ENCODE results near the gene IP6K3.

Gene IP6K3

DNA sequence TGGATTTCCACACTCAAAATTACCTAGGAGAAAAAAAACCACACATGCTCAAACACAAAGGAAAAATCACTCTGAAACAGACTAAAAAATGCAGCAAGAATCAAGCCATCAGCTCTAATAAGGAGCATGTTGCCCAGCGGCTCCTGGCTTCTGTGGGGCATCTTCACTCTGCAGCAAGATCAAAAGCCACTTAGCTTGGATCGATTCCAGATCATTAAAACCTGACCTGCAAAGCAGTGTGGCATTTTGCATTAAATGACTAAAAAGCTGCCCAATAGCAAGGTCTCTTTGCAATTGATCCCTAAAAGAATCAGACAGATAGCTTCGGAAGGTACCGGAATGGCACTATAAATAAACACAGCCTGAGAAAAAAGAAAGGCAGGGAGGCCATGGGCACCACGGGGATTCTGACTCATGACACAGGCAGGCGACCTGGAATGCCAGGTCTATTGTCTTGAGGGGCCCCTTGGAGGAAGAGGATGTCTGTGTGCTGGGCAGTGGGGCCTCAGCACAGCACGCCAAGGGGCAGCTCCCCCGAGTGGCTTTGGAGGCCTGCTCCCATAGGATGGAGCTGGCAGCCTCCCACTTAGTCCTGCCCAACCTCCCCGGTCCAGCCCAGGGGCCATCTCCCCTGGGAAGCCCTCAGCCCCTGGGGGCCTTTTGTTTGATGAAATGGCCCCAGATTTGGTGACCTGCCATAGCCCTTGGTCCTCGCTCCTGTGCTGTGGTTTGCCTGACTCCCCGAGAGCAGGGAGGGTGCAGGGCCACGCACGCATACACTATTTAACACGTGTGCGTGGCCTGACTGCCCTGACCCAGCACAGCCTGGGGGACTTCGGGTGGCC lies 34.6 kb upstream of the IP6K3 start:
- Mint-ChIP-seq H3K9me3 (no peaks in the 10 kb centered on the region), H3K4me3 (no peak overlapping the region), H3K4me1 (peaks cover 31% of the 10 kb centered on the region), H3K27me3 (no peaks in the 10 kb centered on the region), H3K27ac (no peak overlapping the region)
- no peak for ATAC-seq
- DNase-seq, result no peak

DNA sequence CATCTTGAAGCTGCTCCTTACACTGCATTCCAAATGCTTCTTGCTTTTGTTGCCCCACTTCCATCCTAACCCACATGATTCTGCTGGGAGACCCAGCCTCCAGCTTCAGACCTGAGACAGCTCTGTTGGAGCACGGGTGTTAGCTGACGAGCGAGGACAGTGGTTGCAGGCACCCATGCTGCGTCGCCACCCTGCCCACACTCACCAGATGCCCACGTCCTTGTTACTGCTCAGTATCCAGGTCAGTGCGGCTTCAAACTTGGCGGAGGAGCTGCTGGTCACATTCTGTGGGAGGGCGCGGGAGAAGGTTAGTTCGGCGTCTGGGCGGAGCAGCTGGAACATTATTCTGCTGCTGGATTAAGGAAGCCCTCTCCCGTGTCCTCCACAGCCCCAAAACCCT lies 33.2 kb upstream of the IP6K3 start:
- Mint-ChIP-seq H3K4me1 (peaks cover 18% of the 10 kb centered on the region), H3K4me3 (no peak overlapping the region), H3K27ac (peak overlapping the region in 1 of 2 donors; percentile 69), H3K27me3 (no peaks in the 10 kb centered on the region), H3K9me3 (no peaks in the 10 kb centered on the region)
- ATAC-seq (no peak), DNase-seq (no peak)

DNA sequence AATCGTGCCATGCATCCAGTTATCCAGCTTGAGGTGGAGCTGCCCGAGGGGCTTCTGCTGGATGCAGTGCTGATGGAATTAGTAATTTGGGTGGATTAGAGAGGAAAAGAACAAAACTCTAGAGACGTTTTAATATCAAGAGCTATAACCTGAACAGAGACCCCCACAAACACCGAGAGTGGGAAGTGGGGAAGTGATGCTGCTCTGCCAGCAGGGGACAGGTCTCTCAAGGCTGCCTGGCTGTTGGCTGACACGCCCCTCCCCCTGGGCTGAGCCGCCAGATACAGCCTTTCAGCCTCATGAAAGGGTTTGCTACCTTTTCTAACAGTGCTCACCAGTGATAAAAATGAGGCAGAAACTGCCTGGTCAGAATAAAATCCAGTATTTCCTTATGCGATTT lies 32.6 kb upstream of the IP6K3 start:
- no peaks in the 10 kb centered on the region for H3K27me3 Mint-ChIP-seq
- ATAC-seq, result no peak
- no peaks in the 10 kb centered on the region for H3K9me3 Mint-ChIP-seq
- H3K27ac Mint-ChIP-seq, result no peak overlapping the region
- no peak overlapping the region for H3K4me3 Mint-ChIP-seq
- H3K4me1 Mint-ChIP-seq, result peaks cover 11% of the 10 kb centered on the region
- no peak for DNase-seq

DNA sequence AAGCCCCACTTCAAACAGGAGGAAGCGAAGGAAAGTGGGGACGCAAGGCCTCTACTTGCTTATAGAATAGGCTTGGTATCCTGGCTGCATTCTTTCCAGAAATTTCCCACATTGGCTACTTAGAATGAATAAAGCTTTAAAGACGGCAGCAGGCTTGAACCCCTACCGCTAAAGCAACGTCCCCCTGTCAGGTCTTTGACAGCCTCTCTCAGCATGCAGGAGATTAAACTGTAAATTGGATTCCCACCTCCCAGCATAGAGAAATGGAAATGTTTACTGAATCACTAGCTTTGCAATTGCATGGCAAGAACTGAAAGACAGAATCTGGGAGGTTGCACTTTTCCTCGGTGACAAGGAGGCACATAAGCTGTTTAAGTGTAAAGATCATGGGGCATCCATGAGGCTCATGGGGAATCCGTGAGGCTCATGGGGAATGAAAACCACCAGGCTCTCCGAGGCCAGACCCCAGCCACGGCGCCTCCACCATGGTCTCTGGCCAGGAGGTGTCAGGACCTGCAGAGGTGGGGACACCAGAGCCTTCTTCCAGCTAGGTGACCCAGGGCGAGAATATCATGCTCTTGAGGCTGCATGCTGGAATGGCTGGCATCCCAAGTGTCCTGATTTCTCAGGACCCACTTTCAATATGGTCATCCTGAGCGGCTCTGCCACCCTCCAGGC lies 31.9 kb upstream of the IP6K3 start:
- H3K27me3 Mint-ChIP-seq, result no peaks in the 10 kb centered on the region
- H3K27ac Mint-ChIP-seq, result peak overlapping the region in 1 of 2 donors; percentile 37
- H3K4me1 Mint-ChIP-seq, result peaks cover 6% of the 10 kb centered on the region
- no peaks in the 10 kb centered on the region for H3K9me3 Mint-ChIP-seq
- DNase-seq, result no peak
- H3K4me3 Mint-ChIP-seq, result no peak overlapping the region
- no peak for ATAC-seq

DNA sequence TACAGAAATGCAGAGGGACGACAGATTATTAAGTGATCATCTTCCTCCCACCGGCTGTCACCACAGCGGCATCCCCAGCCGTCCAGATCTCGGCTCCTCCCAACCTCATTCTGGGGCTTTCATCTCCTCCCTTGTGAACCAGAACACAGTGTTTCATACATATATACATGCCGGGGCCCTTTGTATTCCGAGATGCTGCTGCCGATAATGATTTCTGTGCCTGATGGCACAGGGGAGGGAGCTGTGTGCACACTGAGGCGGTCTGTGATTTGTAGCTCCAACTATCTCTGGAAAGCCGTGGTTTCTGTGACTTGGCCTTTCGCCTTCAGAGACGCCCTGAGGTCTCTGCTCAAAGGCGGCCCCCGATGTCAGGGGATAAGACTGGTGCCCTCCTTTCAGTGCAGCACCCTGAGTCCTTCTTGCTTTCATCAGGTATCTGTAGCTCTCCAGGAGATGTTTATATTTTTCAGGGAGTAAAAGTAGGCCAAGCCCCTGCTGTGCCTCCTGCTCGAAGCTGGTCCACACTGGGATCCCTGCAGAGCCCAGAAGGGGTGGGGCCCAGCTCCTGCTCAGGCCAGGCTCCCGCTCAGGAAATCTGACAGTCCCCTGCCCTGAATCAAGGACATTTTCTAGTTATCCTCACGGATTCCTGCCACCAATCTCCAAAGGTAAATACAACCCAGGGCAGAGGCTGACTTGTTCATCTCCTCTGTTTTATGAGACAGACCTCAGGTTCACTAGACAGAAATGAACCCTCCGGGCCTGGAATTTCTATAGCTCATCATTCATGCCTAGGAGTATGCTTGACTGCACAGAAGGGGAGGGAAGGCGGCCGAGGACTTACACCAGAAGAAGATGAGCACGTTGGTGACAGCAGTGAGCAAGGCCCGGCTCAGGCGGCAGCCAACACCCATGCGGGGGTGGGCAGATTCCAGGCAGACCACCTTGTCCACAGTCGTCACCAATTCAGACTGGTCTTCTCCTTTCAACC lies 31.0 kb upstream of the IP6K3 start:
- no peak for DNase-seq
- Mint-ChIP-seq H3K27me3 (no peaks in the 10 kb centered on the region), H3K27ac (peak overlapping the region in 1 of 2 donors; percentile 37), H3K4me1 (peaks cover 6% of the 10 kb centered on the region), H3K9me3 (no peaks in the 10 kb centered on the region), H3K4me3 (no peak overlapping the region)
- no peak for ATAC-seq

DNA sequence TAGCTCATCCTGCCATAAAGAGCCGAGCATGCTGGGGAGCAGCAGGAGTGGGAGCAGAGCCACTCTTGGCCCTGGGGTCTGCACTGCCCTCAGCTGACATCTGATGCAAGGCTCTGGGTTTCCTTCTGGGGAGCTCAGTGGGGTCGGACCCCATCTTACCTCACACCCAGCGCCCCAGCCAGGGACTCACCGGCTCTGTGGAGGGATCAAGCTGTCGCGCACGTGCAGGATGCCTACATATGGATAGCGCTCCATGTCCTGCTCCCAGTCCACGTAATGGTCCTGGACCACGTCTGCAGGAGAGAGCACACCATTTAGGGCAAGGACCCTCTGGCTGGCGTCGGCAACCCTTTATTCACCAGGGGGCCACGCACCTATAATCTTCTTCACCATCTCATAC lies 30.1 kb upstream of the IP6K3 start:
- no peaks in the 10 kb centered on the region for H3K9me3 Mint-ChIP-seq
- peaks cover 11% of the 10 kb centered on the region for H3K4me1 Mint-ChIP-seq
- H3K27me3 Mint-ChIP-seq, result no peaks in the 10 kb centered on the region
- H3K27ac Mint-ChIP-seq, result no peak overlapping the region
- H3K4me3 Mint-ChIP-seq, result no peak overlapping the region
- DNase-seq (no peak), ATAC-seq (no peak)

DNA sequence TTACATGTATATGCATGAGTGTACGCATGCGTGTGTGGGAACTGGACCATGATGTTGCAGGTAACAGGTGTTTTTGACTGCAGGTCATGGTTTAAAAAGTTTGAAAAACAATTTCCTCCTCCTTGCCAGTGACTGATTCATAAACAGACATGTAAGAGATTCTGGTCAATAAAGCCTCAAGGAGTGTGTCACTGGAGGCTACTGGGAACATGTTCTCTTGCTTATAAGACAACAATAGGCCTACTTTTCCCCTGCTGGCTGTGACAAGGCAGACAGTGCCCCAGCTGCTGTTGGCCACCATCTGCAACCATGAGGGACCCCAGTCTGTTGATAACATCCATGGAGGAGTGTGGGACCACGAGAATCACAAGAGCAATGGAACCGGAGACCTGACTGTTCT lies 29.5 kb upstream of the IP6K3 start:
- DNase-seq (no peak), ATAC-seq (no peak)
- Mint-ChIP-seq H3K4me3 (no peak overlapping the region), H3K9me3 (no peaks in the 10 kb centered on the region), H3K27ac (peak overlapping the region in 1 of 2 donors; percentile 71), H3K27me3 (no peaks in the 10 kb centered on the region), H3K4me1 (peaks cover 14% of the 10 kb centered on the region)

DNA sequence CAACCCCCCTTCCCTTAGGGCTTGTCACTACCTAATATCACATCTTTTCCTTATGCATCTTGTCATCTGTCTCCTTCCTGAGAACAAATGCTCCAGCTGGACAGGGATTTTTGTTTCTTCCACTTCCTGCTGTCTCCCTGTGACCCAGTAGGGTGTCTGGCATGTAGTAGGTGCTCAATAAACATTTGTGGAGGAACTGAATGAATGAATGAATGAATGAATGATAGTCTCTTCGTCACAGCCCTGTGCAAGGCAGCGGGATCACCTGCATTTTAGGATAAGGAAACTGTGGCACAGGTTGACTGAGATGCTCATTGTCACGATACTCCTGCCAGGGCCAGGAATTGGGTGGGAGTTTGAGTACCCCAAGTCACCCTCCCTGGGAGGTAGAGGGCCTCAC lies 28.1 kb upstream of the IP6K3 start:
- no peak overlapping the region for H3K27ac Mint-ChIP-seq
- H3K27me3 Mint-ChIP-seq, result peaks cover 4% of the 10 kb centered on the region
- H3K4me3 Mint-ChIP-seq, result no peak overlapping the region
- DNase-seq (no peak), ATAC-seq (no peak)
- peaks cover 13% of the 10 kb centered on the region for H3K4me1 Mint-ChIP-seq
- no peaks in the 10 kb centered on the region for H3K9me3 Mint-ChIP-seq

DNA sequence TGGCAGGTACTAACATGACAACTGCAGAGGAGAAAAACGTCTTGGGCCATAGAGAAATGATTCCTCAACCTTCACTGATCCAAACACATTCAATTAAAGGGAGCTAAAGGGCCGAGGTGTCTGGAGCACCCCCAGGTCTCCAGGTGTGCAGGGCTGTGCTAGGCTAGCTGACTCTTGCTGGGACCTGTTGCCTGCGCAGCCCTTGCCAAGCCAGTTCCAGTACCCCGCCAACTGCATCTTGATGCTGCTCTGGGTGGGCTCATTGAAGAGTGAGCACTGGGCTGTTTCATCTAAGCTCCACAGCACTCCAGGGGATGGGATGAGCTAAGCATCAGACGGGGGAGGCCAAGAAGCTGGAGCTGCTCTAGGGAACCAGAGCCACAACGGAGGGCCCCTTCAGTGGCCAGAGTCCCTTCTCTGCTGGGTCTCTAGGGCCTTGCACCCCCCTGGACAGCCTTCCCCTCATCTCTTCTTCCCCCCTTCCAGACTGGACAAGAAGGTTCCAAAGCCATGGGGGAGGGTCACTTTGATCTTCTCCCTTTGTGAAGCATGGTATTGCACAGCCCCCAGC lies 26.3 kb upstream of the IP6K3 start:
- DNase-seq, result no peak
- H3K27me3 Mint-ChIP-seq, result peaks cover 19% of the 10 kb centered on the region
- H3K4me1 Mint-ChIP-seq, result peaks cover 18% of the 10 kb centered on the region
- no peak overlapping the region for H3K27ac Mint-ChIP-seq
- H3K9me3 Mint-ChIP-seq, result no peaks in the 10 kb centered on the region
- no peak for ATAC-seq
- no peak overlapping the region for H3K4me3 Mint-ChIP-seq

DNA sequence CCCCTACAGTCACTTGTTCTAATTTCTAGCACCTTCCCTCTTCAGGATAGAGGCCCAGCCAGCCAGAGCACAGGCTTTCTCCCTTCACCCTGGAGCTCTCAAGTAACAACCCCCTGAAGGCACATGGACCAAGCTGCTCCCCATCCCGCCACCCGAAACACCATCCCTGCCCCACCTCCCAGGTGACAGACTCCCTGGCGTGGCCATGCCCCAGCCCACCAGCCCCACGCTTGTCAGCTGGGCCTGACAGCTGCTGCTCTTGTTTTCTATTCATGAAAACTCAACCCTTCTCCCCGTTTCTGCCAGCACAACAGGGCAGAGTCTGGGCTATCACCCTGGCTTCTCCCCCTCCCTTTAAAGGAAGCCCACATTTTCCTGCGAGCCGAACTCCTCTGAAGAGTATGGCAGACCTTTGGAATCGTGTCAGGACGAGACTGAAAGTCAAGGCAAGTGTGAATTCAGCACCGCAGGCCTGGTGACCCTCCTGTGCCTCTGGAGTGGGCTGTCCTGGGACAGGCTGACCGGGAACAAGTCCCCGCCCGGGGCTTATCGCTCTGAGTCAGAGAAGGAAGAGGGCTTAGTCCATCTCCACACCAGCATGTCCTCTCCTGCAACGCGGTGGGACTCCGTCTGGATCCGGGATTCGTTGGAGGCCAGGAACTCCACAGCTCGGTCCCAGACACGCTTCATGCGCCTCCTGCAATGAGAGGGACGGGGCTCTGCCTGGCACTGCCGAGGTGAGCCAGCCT lies 25.6 kb upstream of the IP6K3 start:
- H3K4me3 Mint-ChIP-seq, result no peak overlapping the region
- H3K27me3 Mint-ChIP-seq, result peaks cover 25% of the 10 kb centered on the region
- DNase-seq, result peak in 1 of 2 donors; percentile 23
- peak; percentile 28 for ATAC-seq
- no peak overlapping the region for H3K27ac Mint-ChIP-seq
- no peaks in the 10 kb centered on the region for H3K9me3 Mint-ChIP-seq
- peaks cover 18% of the 10 kb centered on the region for H3K4me1 Mint-ChIP-seq

DNA sequence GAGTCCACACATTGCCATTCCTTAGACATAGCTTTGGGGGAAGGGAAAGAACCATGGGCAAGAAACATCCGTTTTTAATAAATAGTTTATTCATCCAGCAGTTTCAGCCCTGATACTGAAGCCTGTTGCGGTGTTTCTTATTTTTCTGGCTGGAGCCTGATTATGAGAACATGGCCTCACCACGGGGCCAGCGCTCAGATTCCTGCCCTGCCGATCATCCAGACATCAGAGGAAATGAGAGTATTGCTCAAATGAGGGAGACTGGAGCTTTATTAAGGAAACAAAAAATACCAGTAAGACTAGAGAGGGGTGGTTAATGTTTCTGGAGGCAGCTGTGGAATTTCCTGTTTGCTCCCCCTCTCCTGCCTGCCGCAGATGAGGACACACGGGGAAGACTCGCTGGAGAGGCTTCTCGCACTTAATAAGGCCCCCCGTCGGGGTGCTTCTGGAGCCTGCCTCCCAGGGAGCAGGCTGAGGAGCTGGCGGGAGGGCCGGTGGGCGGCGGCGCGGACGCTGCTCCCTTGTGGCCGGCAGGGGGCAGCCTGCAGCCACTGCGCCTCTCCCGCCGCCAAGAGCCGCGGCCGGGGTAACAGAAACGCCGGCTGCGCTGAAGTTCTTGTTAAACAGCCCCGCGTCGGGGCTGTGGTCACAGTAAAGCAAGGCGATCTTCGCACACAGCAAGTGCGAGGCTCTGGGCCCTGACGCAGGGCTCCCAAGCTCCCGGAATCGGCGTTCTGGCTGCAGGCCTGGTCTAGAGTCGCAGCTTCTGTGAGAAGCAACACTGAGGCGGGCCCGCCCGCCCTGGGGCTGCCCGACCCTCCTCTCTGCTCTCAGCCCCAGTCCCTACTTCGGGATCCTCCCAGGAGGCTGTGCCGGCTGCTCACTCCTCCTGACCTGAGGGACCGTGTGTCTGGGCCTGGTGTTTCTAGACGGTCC lies 24.7 kb upstream of the IP6K3 start:
- Mint-ChIP-seq H3K4me3 (no peak overlapping the region), H3K27ac (no peak overlapping the region)
- ATAC-seq, result peak; percentile 73

DNA sequence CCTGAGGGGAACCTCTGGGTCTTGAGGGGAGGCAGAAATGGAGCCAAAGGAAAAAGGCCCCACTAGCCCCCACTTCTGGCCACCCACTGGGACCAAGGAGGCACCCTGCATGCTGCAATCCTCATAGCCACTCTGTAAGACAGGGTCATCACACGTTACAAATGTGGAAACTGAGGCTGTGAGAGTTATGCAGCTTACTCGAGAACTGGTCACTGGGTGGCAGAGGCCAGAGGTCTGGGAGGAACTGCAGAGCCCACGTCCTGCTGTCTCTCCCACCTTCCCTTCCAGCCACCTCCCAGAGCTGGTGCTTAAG lies 24.1 kb upstream of the IP6K3 start:
- H3K27me3 Mint-ChIP-seq, result peaks cover 37% of the 10 kb centered on the region

More for the DNA sequence above, 24.7 kb upstream of the IP6K3 start:
- peaks cover 31% of the 10 kb centered on the region for H3K27me3 Mint-ChIP-seq
- peaks cover 18% of the 10 kb centered on the region for H3K4me1 Mint-ChIP-seq
- DNase-seq, result peak; percentile 63 to 67
- no peaks in the 10 kb centered on the region for H3K9me3 Mint-ChIP-seq

DNA sequence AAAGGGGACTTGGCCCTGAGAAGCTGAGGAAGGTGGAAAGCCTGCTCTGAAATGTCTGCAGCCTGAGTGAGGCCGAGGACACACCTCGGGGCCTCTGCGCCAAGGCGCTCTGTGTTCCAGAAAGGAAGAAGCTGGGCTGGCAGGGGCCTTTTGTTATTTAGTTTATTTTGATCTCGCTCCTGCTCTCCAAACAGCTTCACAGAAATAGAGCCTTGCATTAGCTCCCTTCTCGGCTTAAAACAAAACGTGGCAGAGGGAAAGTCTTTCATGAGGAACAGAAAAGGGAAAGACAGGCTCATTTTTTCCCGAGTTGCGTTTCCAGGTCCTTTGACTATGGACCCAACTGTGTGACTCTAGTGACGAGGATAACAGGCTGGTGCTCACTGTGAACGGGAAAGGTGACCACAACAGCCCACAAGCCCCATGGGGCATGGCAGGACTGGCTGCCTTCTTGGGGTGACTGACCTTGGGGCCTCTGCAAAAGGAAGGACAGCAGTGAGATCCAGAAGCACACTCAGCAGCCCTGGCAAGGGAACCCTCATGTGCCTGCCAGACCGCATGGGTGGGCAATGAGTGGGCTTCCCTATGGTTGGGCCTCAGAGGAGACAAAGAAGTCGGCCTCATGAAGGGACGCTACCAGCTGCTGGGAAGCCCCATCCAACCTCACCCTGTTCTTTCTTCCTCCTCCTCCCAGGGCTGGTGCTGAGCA lies 23.6 kb upstream of the IP6K3 start:
- Mint-ChIP-seq H3K27me3 (peaks cover 42% of the 10 kb centered on the region), H3K4me1 (peaks cover 18% of the 10 kb centered on the region), H3K9me3 (no peaks in the 10 kb centered on the region), H3K27ac (peak overlapping the region in 1 of 2 donors; percentile 71), H3K4me3 (no peak overlapping the region)
- ATAC-seq, result no peak
- DNase-seq, result no peak

More for the DNA sequence above, 24.1 kb upstream of the IP6K3 start:
- Mint-ChIP-seq H3K4me3 (no peak overlapping the region), H3K4me1 (peaks cover 18% of the 10 kb centered on the region), H3K9me3 (no peaks in the 10 kb centered on the region), H3K27ac (no peak overlapping the region)
- ATAC-seq (no peak), DNase-seq (no peak)

Measured in stimulated activated naive CD8-positive, alpha-beta T cell treated with anti-CD3 and anti-CD28 coated beads, Interleukin-15, amount 100 ng/mL, for 72 hours (primary cell).